HepG2 (cell line): ENCODE data around the gene CSNK2B. TPM values are rescaled to one million over a fixed set of nuclear protein-coding genes. Genes with fewer than 3 reads are reported as not detected.

Experiments used
- DR1 ChIP-seq: sonication (generic); formaldehyde crosslinking; IDR thresholded peaks from 2 replicates; pipeline ENCODE4 v1.8.0; 2021; ENCODE audit warnings: mild to moderate bottlenecking, missing genetic modification reagents, inconsistent platforms
- ELF4 ChIP-seq: sonication (generic); formaldehyde crosslinking; IDR thresholded peaks from 2 replicates; pipeline ENCODE4 v1.5.0; 2020; ENCODE audit warnings: missing genetic modification reagents, mild to moderate bottlenecking, moderate library complexity, borderline replicate concordance
- FOXA3 ChIP-seq: IDR thresholded peaks from 2 replicates; pipeline ENCODE4 v1.6.1; 2016; ENCODE audit warnings: missing genetic modification reagents, missing compliant biosample characterization
- FOXP1 ChIP-seq, 2 experiments: fragments of 450-650 bp in 1 of 2; IDR thresholded peaks; 2 replicates each; pipeline ENCODE4 v1.6.1; 2017 to 2018; ENCODE audit warnings: antibody characterized with exemption in 1 of 2
- HOXA5 ChIP-seq: sonication (generic); formaldehyde crosslinking; IDR thresholded peaks from 2 replicates; pipeline ENCODE4 v1.4.0; 2020; ENCODE audit warnings: missing genetic modification reagents
- MBD4 ChIP-seq: IDR thresholded peaks from 2 replicates; pipeline ENCODE4 v1.6.1; 2012; ENCODE audit warnings: low read length, inconsistent platforms, borderline replicate concordance
- SMAD3 ChIP-seq: sonication (generic); formaldehyde crosslinking; IDR thresholded peaks from 2 replicates; pipeline ENCODE4 v1.4.0; 2020; ENCODE audit warnings: missing genetic modification reagents
- ZNF33B ChIP-seq: sonication (generic); formaldehyde crosslinking; IDR thresholded peaks from 2 replicates; pipeline ENCODE4 v1.5.1; 2020; ENCODE audit warnings: mild to moderate bottlenecking, missing genetic modification reagents
- ZNF430 ChIP-seq: sonication (generic); formaldehyde crosslinking; IDR thresholded peaks from 2 replicates; pipeline ENCODE4 v1.9.0; 2021; ENCODE audit warnings: mild to moderate bottlenecking, missing genetic modification reagents
- ZNF549 ChIP-seq: sonication (generic); formaldehyde crosslinking; IDR thresholded peaks from 2 replicates; pipeline ENCODE4 v1.5.0; 2020; ENCODE audit warnings: missing genetic modification reagents
- ZNF558 ChIP-seq: sonication (generic); formaldehyde crosslinking; IDR thresholded peaks from 2 replicates; pipeline ENCODE4 v1.9.0; 2022; ENCODE audit warnings: mild to moderate bottlenecking, missing genetic modification reagents, borderline replicate concordance
- ZNF607 ChIP-seq: sonication (generic); formaldehyde crosslinking; IDR thresholded peaks from 2 replicates; pipeline ENCODE4 v1.5.1; 2020; ENCODE audit warnings: missing genetic modification reagents, mild to moderate bottlenecking, borderline replicate concordance
- ZNF674 ChIP-seq: sonication (generic); formaldehyde crosslinking; IDR thresholded peaks from 2 replicates; pipeline ENCODE4 v1.5.0; 2020; ENCODE audit warnings: low read depth, mild to moderate bottlenecking, missing genetic modification reagents
- ZNF703 ChIP-seq: sonication (generic); formaldehyde crosslinking; IDR thresholded peaks from 2 replicates; pipeline ENCODE4 v1.5.1; 2020; ENCODE audit warnings: missing genetic modification reagents, mild to moderate bottlenecking, moderate library complexity, borderline replicate concordance
- ZNF879 ChIP-seq: sonication (generic); formaldehyde crosslinking; IDR thresholded peaks from 2 replicates; pipeline ENCODE4 v1.8.1; 2023; ENCODE audit warnings: missing genetic modification reagents
- ZNF883 ChIP-seq: sonication (generic); formaldehyde crosslinking; IDR thresholded peaks from 2 replicates; pipeline ENCODE4 v1.5.1; 2020; ENCODE audit warnings: mild to moderate bottlenecking, missing genetic modification reagents; ENCODE audit errors: not compliant biosample characterization
- polyA plus RNA-seq, 8 experiments: library from polyadenylated mRNA; depleted of rRNA in 3 of 8; stranded (reverse) in 7 of 8; unstranded in 1 of 8; fragments of >200 nt; fragmentation: Illumina TruSeq in 4 of 8; extraction: Trizol in 4 of 8; gene quantifications; 2 replicates each; pipeline versions ENCODE4 v1.2.1 to v1.2.3, GENCODE V29; 2011 to 2016; ENCODE audit warnings: low read depth in 4 of 8, missing spikeins in 1 of 8, mixed read lengths in 1 of 8; ENCODE audit not compliant: insufficient read depth in 1 of 8
- total RNA-seq, 5 experiments: library from RNA; depleted of rRNA; stranded (reverse); fragments of >200 nt; fragmentation: Illumina TruSeq; extraction: Trizol; gene quantifications; 2 replicates each; pipeline ENCODE4 v1.2.3, GENCODE V29; 2016; ENCODE audit warnings: low read depth in 1 of 5
- TF ChIP-seq, protein P1 (sequence below): sonication (generic); formaldehyde crosslinking; IDR thresholded peaks from 2 replicates; pipeline ENCODE4 v1.8.0; 2022; ENCODE audit warnings: missing genetic modification reagents, mild to moderate bottlenecking, borderline replicate concordance
- TF ChIP-seq, protein P2 (sequence below): sonication (generic); formaldehyde crosslinking; IDR thresholded peaks from 2 replicates; pipeline ENCODE4; 2020; ENCODE audit warnings: missing genetic modification reagents, mild to moderate bottlenecking, borderline replicate concordance
- TF ChIP-seq, protein P3 (sequence below): sonication (generic); formaldehyde crosslinking; IDR thresholded peaks from 2 replicates; pipeline ENCODE4 v1.8.1; 2023; ENCODE audit warnings: mild to moderate bottlenecking, missing genetic modification reagents
- TF ChIP-seq, protein P4 (sequence below): sonication (generic); formaldehyde crosslinking; IDR thresholded peaks from 2 replicates; pipeline ENCODE4 v1.4.0; 2020; ENCODE audit warnings: missing genetic modification reagents, borderline replicate concordance

CSNK2B gene
- total and polyA plus RNA-seq, 2 of the 13 experiments (the other 11 are each of a cell fraction or from before 2014, with no cell fraction given): 111 to 296 TPM

DNA sequence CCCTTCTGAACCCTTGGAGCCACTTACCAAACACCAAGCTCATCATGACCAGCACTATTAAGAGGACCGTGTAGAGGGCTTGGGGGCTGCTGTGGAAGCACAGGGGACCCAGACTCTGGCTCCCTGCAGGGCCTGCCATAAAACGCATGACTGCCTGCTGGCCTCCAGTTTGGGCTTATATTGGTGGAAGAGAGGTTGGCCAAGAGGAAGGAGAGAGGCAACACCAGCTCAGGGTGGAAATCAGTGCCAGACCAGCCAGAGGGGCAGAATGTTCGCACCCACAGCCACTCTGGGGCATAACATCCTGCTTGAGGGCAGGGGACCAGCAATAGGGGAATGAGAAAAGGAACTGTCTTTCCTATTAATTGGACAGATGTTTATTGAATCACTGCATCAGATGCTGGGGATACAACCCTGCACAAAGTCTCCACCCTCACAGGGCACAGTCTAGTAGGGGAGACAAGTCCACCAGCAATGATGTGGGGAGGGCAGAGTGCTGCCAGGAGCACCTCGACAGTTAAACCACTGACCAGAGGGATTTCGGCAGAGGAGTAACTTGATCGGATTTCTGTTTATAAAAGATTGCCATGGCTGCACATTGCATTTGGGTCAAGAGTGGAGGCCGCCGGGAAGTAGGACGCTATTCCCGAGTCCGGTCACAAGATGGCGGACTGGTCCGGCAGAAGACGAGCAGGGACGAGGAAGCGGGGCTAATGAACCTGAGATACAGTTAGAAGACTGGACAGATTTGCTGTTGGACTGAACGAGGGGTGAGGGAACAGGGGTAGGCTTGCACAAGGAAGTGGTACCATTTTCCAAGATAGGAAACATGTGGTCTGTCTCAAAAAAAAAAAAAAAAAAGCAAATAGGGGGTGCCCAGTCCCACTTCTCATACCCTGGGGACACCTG lies 14.6 kb downstream of the CSNK2B start, which contains the start of gene LY6G5C (continued):
- TF ChIP-seq, protein P1, sequence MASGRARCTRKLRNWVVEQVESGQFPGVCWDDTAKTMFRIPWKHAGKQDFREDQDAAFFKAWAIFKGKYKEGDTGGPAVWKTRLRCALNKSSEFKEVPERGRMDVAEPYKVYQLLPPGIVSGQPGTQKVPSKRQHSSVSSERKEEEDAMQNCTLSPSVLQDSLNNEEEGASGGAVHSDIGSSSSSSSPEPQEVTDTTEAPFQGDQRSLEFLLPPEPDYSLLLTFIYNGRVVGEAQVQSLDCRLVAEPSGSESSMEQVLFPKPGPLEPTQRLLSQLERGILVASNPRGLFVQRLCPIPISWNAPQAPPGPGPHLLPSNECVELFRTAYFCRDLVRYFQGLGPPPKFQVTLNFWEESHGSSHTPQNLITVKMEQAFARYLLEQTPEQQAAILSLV (CRISPR knock-in tag): no peak
- no peak for TF ChIP-seq FOXP1 (IDR thresholded peaks at IDR 0.05)
- no peak for TF ChIP-seq FOXP1 (CRISPR knock-in tag; IDR thresholded peaks at IDR 0.05)
- TF ChIP-seq, protein P2, sequence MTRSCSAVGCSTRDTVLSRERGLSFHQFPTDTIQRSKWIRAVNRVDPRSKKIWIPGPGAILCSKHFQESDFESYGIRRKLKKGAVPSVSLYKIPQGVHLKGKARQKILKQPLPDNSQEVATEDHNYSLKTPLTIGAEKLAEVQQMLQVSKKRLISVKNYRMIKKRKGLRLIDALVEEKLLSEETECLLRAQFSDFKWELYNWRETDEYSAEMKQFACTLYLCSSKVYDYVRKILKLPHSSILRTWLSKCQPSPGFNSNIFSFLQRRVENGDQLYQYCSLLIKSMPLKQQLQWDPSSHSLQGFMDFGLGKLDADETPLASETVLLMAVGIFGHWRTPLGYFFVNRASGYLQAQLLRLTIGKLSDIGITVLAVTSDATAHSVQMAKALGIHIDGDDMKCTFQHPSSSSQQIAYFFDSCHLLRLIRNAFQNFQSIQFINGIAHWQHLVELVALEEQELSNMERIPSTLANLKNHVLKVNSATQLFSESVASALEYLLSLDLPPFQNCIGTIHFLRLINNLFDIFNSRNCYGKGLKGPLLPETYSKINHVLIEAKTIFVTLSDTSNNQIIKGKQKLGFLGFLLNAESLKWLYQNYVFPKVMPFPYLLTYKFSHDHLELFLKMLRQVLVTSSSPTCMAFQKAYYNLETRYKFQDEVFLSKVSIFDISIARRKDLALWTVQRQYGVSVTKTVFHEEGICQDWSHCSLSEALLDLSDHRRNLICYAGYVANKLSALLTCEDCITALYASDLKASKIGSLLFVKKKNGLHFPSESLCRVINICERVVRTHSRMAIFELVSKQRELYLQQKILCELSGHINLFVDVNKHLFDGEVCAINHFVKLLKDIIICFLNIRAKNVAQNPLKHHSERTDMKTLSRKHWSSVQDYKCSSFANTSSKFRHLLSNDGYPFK: no peak
- TF ChIP-seq, protein P3, sequence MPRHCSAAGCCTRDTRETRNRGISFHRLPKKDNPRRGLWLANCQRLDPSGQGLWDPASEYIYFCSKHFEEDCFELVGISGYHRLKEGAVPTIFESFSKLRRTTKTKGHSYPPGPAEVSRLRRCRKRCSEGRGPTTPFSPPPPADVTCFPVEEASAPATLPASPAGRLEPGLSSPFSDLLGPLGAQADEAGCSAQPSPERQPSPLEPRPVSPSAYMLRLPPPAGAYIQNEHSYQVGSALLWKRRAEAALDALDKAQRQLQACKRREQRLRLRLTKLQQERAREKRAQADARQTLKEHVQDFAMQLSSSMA (CRISPR knock-in tag): no peak
- TF ChIP-seq ZNF33B: no peak
- no peak for TF ChIP-seq ZNF883 (CRISPR knock-in tag)
- TF ChIP-seq FOXA3 (CRISPR knock-in tag): 0 out of 2 replicates have a peak, but pooled peaks have one; percentile 27
- TF ChIP-seq, protein P4, sequence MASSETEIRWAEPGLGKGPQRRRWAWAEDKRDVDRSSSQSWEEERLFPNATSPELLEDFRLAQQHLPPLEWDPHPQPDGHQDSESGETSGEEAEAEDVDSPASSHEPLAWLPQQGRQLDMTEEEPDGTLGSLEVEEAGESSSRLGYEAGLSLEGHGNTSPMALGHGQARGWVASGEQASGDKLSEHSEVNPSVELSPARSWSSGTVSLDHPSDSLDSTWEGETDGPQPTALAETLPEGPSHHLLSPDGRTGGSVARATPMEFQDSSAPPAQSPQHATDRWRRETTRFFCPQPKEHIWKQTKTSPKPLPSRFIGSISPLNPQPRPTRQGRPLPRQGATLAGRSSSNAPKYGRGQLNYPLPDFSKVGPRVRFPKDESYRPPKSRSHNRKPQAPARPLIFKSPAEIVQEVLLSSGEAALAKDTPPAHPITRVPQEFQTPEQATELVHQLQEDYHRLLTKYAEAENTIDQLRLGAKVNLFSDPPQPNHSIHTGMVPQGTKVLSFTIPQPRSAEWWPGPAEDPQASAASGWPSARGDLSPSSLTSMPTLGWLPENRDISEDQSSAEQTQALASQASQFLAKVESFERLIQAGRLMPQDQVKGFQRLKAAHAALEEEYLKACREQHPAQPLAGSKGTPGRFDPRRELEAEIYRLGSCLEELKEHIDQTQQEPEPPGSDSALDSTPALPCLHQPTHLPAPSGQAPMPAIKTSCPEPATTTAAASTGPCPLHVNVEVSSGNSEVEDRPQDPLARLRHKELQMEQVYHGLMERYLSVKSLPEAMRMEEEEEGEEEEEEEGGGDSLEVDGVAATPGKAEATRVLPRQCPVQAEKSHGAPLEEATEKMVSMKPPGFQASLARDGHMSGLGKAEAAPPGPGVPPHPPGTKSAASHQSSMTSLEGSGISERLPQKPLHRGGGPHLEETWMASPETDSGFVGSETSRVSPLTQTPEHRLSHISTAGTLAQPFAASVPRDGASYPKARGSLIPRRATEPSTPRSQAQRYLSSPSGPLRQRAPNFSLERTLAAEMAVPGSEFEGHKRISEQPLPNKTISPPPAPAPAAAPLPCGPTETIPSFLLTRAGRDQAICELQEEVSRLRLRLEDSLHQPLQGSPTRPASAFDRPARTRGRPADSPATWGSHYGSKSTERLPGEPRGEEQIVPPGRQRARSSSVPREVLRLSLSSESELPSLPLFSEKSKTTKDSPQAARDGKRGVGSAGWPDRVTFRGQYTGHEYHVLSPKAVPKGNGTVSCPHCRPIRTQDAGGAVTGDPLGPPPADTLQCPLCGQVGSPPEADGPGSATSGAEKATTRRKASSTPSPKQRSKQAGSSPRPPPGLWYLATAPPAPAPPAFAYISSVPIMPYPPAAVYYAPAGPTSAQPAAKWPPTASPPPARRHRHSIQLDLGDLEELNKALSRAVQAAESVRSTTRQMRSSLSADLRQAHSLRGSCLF: no peak
- TF ChIP-seq ZNF674 (CRISPR knock-in tag): no peak
- no peak for TF ChIP-seq ZNF430 (CRISPR knock-in tag)
- no peak for TF ChIP-seq SMAD3
- TF ChIP-seq HOXA5: no peak
- TF ChIP-seq ZNF879 (CRISPR knock-in tag): no peak
- TF ChIP-seq ELF4 (CRISPR knock-in tag): no peak
- no peak for TF ChIP-seq ZNF558 (CRISPR knock-in tag)
- TF ChIP-seq ZNF703 (CRISPR knock-in tag): no peak
- no peak for TF ChIP-seq DR1
- no peak for TF ChIP-seq ZNF549 (CRISPR knock-in tag)
- TF ChIP-seq ZNF607 (CRISPR knock-in tag): no peak
- no peak for TF ChIP-seq MBD4
